Endodermal cell (in vitro differentiated cells): Measurements from ENCODE around the gene GRID1. TPM values are rescaled to one million over a fixed set of nuclear protein-coding genes. Genes with fewer than 3 reads are reported as not detected.

Source experiments
- DNase-seq: peaks from one replicate; pipeline ENCODE4 v3.0.0-alpha.2; 2017
- H3K27ac ChIP-seq: 2 replicates; pipeline ENCODE4 v1.5.1; 2013; ENCODE audit warnings: mild to moderate bottlenecking, low read depth, low read length, moderate library complexity
- H3K27me3 ChIP-seq: 2 replicates; pipeline ENCODE4 v1.6.1; 2013; ENCODE audit warnings: mild to moderate bottlenecking, low read length, moderate library complexity; ENCODE audit not compliant: insufficient read depth, control insufficient read depth, poor library complexity, severe bottlenecking
- H3K36me3 ChIP-seq: 2 replicates; pipeline ENCODE4 v1.7.0; 2013; ENCODE audit warnings: mild to moderate bottlenecking, low read length, moderate library complexity; ENCODE audit not compliant: control insufficient read depth, insufficient read depth
- H3K4me1 ChIP-seq: one replicate; pipeline ENCODE4 v1.7.0; 2013; ENCODE audit warnings: low read length; ENCODE audit not compliant: control insufficient read depth, insufficient read depth
- H3K4me3 ChIP-seq: 2 replicates; pipeline ENCODE4 v1.5.1; 2013; ENCODE audit warnings: mild to moderate bottlenecking, low read length, moderate library complexity
- H3K9ac ChIP-seq: 2 replicates; pipeline ENCODE4 v1.6.1; 2013; ENCODE audit warnings: mild to moderate bottlenecking, low read length, moderate library complexity; ENCODE audit not compliant: poor library complexity, severe bottlenecking; ENCODE audit errors: extremely low read depth
- H3K9me3 ChIP-seq: 2 replicates; pipeline ENCODE4 v1.6.1; 2013; ENCODE audit warnings: mild to moderate bottlenecking, low read length, moderate library complexity; ENCODE audit not compliant: control insufficient read depth
- H3K27ac Mint-ChIP-seq: 2 replicates; pipeline ENCODE4 v1.8.0; 2020; ENCODE audit warnings: mixed read lengths
- H3K27me3 Mint-ChIP-seq: 2 replicates; pipeline ENCODE4 v1.8.0; 2021; ENCODE audit warnings: mild to moderate bottlenecking, mixed read lengths; ENCODE audit not compliant: insufficient read depth
- H3K36me3 Mint-ChIP-seq: 2 replicates; pipeline ENCODE4 v1.8.0; 2020; ENCODE audit warnings: low read depth, mixed read lengths
- H3K4me1 Mint-ChIP-seq: 2 replicates; pipeline ENCODE4 v1.8.0; 2020; ENCODE audit warnings: mixed read lengths
- H3K4me3 Mint-ChIP-seq: 2 replicates; pipeline ENCODE4 v1.8.0; 2020; ENCODE audit warnings: mild to moderate bottlenecking, moderate library complexity, mixed read lengths
- H3K9me3 Mint-ChIP-seq: 2 replicates; pipeline ENCODE4 v1.8.0; 2020; ENCODE audit warnings: mild to moderate bottlenecking, mixed read lengths
- CTCF ChIP-seq: fragments of 200-600 bp; sonication (generic); conservative IDR thresholded peaks from 2 replicates; pipeline ENCODE4 v1.5.0; 2021; ENCODE audit warnings: antibody characterized with exemption, mild to moderate bottlenecking
- WGBS, 2 experiments: methylation state at CpG; one replicate each; pipeline versions ENCODE4 v1.1.5 to v1.1.7; 2013; ENCODE audit warnings: missing lambda C conversion rate in 2 of 2, mixed read lengths in 1 of 2; ENCODE audit not compliant: insufficient coverage in 1 of 2, insufficient read length in 1 of 2; 5-methylcytosine and 5-hydroxymethylcytosine counted together
- total RNA-seq, 2 donors: library from RNA; stranded (reverse); fragmentation: NEBNext Ultra II Directional in 1 of 2; extraction: Animal tissue kit (Norgen Biotek cat#: 25700) in 1 of 2; gene quantifications; 2 replicates in 1 of 2; 3 replicates in 1 of 2; pipeline ENCODE4 v1.2.1, GENCODE V29; 2021

The GRID1 gene
- total RNA-seq, 2 donors from 2014 or later = 0.13 to 0.53 TPM

GRCh38 chr10:86163522-86164173, 202.9 kb downstream of the GRID1 start:
- 91 to 93% methylated on average over 9 to 13 of the region's 13 CpGs for WGBS, 2 experiments
- no peak overlapping the region for H3K27ac Mint-ChIP-seq

GRCh38 chr10:86162696-86163400, 203.7 kb downstream of the GRID1 start:
- no peaks in the 10 kb centered on the region for H3K9me3 ChIP-seq
- Mint-ChIP-seq H3K9me3 (no peaks in the 10 kb centered on the region), H3K4me3 (no peak overlapping the region), H3K27ac (no peak overlapping the region), H3K36me3 (no peaks in the 10 kb centered on the region), H3K4me1 (no peaks in the 10 kb centered on the region), H3K27me3 (no peaks in the 10 kb centered on the region)
- no peak overlapping the region for H3K4me3 ChIP-seq
- peaks cover 2% of the 10 kb centered on the region for H3K4me1 ChIP-seq
- 78 to 93% methylated on average over 1 to 5 of the region's 5 CpGs for WGBS, 2 experiments
- no peak overlapping the region for H3K9ac ChIP-seq
- no peak for DNase-seq
- no peak overlapping the region for H3K27ac ChIP-seq
- no peaks in the 10 kb centered on the region for H3K36me3 ChIP-seq
- no peaks in the 10 kb centered on the region for H3K27me3 ChIP-seq
- no peak for TF ChIP-seq CTCF

More at GRCh38 chr10:86163522-86164173, 202.9 kb downstream of the GRID1 start:
- no peak for TF ChIP-seq CTCF
- no peaks in the 10 kb centered on the region for H3K27me3 ChIP-seq
- no peak overlapping the region for H3K4me3 Mint-ChIP-seq
- no peaks in the 10 kb centered on the region for H3K9me3 Mint-ChIP-seq
- H3K9me3 ChIP-seq = no peaks in the 10 kb centered on the region
- peaks cover 2% of the 10 kb centered on the region for H3K4me1 ChIP-seq
- no peak overlapping the region for H3K27ac ChIP-seq
- no peak overlapping the region for H3K9ac ChIP-seq
- H3K27me3 Mint-ChIP-seq = no peaks in the 10 kb centered on the region
- no peaks in the 10 kb centered on the region for H3K4me1 Mint-ChIP-seq
- no peak overlapping the region for H3K4me3 ChIP-seq
- H3K36me3 Mint-ChIP-seq = no peaks in the 10 kb centered on the region
- DNase-seq = no peak
- no peaks in the 10 kb centered on the region for H3K36me3 ChIP-seq

GRCh38 chr10:86162036-86162435, 204.6 kb downstream of the GRID1 start:
- H3K36me3 ChIP-seq = no peaks in the 10 kb centered on the region
- H3K9me3 ChIP-seq = no peaks in the 10 kb centered on the region
- no peak overlapping the region for H3K4me3 ChIP-seq
- no peak for DNase-seq
- WGBS, 2 experiments = 95% methylated on average over 2 of the region's 2 CpGs; no CpG with 5 or more reads in 1 of the 2 experiments
- Mint-ChIP-seq H3K9me3 (no peaks in the 10 kb centered on the region), H3K27ac (no peak overlapping the region), H3K4me3 (no peak overlapping the region), H3K36me3 (no peaks in the 10 kb centered on the region), H3K4me1 (no peaks in the 10 kb centered on the region), H3K27me3 (no peaks in the 10 kb centered on the region)
- no peak for TF ChIP-seq CTCF
- H3K27me3 ChIP-seq = no peaks in the 10 kb centered on the region
- H3K27ac ChIP-seq = no peak overlapping the region
- no peak overlapping the region for H3K9ac ChIP-seq
- H3K4me1 ChIP-seq = peaks cover 2% of the 10 kb centered on the region
